OCI-LY3 (cell line): Measurements from ENCODE around the gene ANKFN1.

Experiments
- H2AFZ ChIP-seq: fragments of 200-600, 300-600 bp; shearing (Covaris generic); 2 replicates; pipeline ENCODE4 v1.6.0; 2014; ENCODE audit warnings: antibody characterized with exemption, low read depth, low read length
- H3K27ac ChIP-seq: fragments of 200-600, 300-600 bp; sonication (generic); 2 replicates; pipeline ENCODE4 v1.5.1; 2014; ENCODE audit warnings: mild to moderate bottlenecking, low read length, moderate library complexity, mixed read lengths
- H3K27me3 ChIP-seq: fragments of 200-600, 300-600 bp; sonication (generic); 2 replicates; pipeline ENCODE4 v1.6.1; 2014; ENCODE audit warnings: low read depth, low read length, mixed read lengths
- H3K36me3 ChIP-seq: fragments of 200-600, 300-600 bp; sonication (generic); replicated peaks from 2 replicates; pipeline ENCODE3; 2014; ENCODE audit warnings: low read depth, low read length, mixed read lengths
- H3K4me1 ChIP-seq: fragments of 300-600, 200-600 bp; sonication (generic); 2 replicates; pipeline ENCODE4 v1.6.1; 2014; ENCODE audit warnings: low read length, mixed read lengths
- H3K4me2 ChIP-seq: fragments of 200-600, 300-600 bp; sonication (generic); 2 replicates; pipeline ENCODE4 v1.6.1; 2014; ENCODE audit warnings: low read length, mixed read lengths
- H3K4me3 ChIP-seq: fragments of 300-600, 200-600 bp; sonication (generic); 2 replicates; pipeline ENCODE4 v1.5.1; 2014; ENCODE audit warnings: antibody characterized with exemption, mild to moderate bottlenecking, low read length, moderate library complexity
- H3K79me2 ChIP-seq: fragments of 300-600, 200-600 bp; shearing (Covaris generic); 2 replicates; pipeline ENCODE4 v1.6.1; 2014; ENCODE audit warnings: mild to moderate bottlenecking, low read length, mixed read lengths
- H3K9ac ChIP-seq: fragments of 300-600, 200-600 bp; shearing (Covaris generic); 2 replicates; pipeline ENCODE4 v1.6.0; 2014; ENCODE audit warnings: mild to moderate bottlenecking, low read length, moderate library complexity
- H3K9me3 ChIP-seq: fragments of 200-600, 300-600 bp; shearing (Covaris generic); 2 replicates; pipeline ENCODE4 v1.6.1; 2014; ENCODE audit warnings: low read length, mixed read lengths; ENCODE audit not compliant: insufficient read depth
- H4K20me1 ChIP-seq: fragments of 200-600, 300-600 bp; sonication (generic); 2 replicates; pipeline ENCODE4 v1.6.1; 2016; ENCODE audit warnings: low read length, mixed read lengths; ENCODE audit not compliant: insufficient read depth
- EZH2phosphoT487 ChIP-seq: fragments of 200-600 bp; shearing (Covaris generic); IDR thresholded peaks from 2 replicates; pipeline ENCODE4 v1.6.1; 2018; ENCODE audit warnings: antibody characterized with exemption, mixed run types, low read depth
- TF ChIP-seq, protein P1 (sequence below): fragments of 200-600, 300-600 bp; sonication (generic); IDR thresholded peaks from 2 replicates; pipeline ENCODE4 v1.5.1; 2014; ENCODE audit warnings: antibody characterized with exemption, low read length, low read depth

ANKFN1 gene

DNA sequence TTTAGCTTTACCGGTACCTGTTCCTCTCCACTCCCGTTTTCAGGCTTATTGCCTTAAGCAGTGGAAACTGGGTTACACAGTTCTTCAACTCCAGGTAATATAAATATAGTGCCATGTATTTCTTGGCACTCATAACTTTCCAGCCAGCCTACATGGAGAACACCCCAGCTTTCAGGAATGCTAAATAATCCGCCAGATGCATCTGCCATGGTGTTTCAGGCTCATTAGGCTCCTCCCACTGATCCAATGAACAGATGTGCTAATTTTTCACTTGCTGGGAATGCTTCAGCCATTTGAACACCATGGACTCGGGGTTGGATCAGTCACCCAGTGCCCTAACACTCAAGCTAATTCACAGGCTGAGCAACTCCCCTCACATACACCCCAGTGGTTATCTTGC lies 4.6 kb downstream of the ANKFN1 start:
- no peaks in the 10 kb centered on the region for H3K79me2 ChIP-seq
- no peaks in the 10 kb centered on the region for H3K4me1 ChIP-seq
- no peak overlapping the region for H3K4me2 ChIP-seq
- 0 out of 2 replicates have a peak, but pooled peaks cover 8% of the 10 kb centered on the region for H3K27me3 ChIP-seq
- H4K20me1 ChIP-seq: no peaks in the 10 kb centered on the region
- TF ChIP-seq, protein P1, sequence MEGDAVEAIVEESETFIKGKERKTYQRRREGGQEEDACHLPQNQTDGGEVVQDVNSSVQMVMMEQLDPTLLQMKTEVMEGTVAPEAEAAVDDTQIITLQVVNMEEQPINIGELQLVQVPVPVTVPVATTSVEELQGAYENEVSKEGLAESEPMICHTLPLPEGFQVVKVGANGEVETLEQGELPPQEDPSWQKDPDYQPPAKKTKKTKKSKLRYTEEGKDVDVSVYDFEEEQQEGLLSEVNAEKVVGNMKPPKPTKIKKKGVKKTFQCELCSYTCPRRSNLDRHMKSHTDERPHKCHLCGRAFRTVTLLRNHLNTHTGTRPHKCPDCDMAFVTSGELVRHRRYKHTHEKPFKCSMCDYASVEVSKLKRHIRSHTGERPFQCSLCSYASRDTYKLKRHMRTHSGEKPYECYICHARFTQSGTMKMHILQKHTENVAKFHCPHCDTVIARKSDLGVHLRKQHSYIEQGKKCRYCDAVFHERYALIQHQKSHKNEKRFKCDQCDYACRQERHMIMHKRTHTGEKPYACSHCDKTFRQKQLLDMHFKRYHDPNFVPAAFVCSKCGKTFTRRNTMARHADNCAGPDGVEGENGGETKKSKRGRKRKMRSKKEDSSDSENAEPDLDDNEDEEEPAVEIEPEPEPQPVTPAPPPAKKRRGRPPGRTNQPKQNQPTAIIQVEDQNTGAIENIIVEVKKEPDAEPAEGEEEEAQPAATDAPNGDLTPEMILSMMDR: no peak
- TF ChIP-seq EZH2phosphoT487: no peak
- no peak overlapping the region for H2AFZ ChIP-seq
- H3K27ac ChIP-seq: no peak overlapping the region
- H3K9ac ChIP-seq: no peak overlapping the region
- H3K36me3 ChIP-seq: no peaks in the 10 kb centered on the region
- H3K9me3 ChIP-seq: no peaks in the 10 kb centered on the region
- no peak overlapping the region for H3K4me3 ChIP-seq

DNA sequence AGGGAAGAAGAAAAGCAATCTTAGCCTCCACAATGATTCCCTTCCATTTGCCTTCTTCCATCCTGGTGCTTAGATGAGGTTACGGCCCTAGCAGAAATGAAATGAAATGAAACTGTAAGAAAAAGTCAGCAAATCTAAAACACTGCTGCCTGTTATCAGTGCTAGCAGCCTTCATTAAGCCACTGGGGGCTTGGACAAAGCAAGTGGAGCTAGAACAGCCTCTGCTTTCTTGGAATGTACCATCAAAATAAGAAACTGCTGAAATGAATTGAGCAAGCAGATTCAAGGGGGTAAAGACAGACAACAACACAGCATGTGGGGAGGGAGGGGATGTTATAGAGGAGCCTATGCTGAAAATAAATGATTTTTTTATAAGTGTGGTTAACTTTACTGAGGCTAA lies 5.1 kb downstream of the ANKFN1 start:
- Histone ChIP-seq H3K9me3 (no peaks in the 10 kb centered on the region), H3K9ac (no peak overlapping the region), H3K4me2 (no peak overlapping the region), H2AFZ (no peak overlapping the region), H3K27ac (no peak overlapping the region), H3K36me3 (no peaks in the 10 kb centered on the region), H3K4me3 (no peak overlapping the region), H3K79me2 (no peaks in the 10 kb centered on the region), H3K4me1 (no peaks in the 10 kb centered on the region), H4K20me1 (no peaks in the 10 kb centered on the region), H3K27me3 (0 out of 2 replicates have a peak, but pooled peaks cover 8% of the 10 kb centered on the region)
- TF ChIP-seq, protein P1: no peak
- TF ChIP-seq EZH2phosphoT487: no peak

DNA sequence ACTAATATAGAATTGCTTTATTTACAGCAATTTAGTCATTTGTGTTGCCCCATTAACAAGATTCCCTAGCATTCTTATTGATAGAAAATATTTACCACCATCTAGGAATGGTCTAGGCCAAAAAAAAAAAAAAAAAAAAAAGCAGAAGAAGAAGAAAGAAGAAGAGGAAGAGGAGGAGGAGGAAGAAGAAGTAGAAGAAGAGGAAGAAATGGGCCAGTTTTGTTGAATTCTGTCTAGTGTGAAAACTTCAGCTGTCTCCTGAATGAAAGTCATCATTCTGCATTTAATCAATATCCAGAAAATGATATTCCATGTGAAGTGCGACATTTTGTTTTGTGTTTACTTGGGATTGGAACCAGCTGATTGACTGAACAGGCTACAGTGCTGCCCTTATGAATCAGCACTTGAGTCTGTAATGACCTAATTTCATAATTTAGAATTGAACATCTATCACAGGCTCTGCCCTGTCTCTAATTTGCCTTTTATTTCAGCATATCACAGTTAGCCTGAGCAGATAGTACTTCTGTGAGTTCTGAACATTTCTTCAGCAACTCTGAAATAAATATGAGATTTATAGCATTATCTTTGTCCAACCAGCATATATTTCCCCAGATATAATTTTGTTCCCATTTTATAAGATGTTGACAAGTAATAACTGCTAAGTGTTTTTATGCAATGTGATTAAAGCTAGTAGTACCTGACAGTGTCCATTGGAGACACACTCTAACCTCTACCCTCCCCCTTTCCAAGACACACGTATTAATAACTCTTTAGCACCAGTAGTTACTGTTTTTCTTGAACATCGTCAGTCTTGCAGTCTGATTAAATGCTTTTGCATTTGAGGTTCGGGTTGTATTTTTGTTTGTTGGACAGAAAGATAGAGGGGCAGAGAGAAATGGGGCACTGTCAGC lies 5.9 kb downstream of the ANKFN1 start:
- no peaks in the 10 kb centered on the region for H3K9me3 ChIP-seq
- no peaks in the 10 kb centered on the region for H3K79me2 ChIP-seq
- no peak overlapping the region for H3K4me2 ChIP-seq
- H2AFZ ChIP-seq: no peak overlapping the region
- no peak overlapping the region for H3K4me3 ChIP-seq
- H3K4me1 ChIP-seq: no peaks in the 10 kb centered on the region
- TF ChIP-seq, protein P1: no peak
- no peak for TF ChIP-seq EZH2phosphoT487
- 0 out of 2 replicates have a peak, but pooled peaks cover 10% of the 10 kb centered on the region for H3K27me3 ChIP-seq
- H3K9ac ChIP-seq: no peak overlapping the region
- H4K20me1 ChIP-seq: no peaks in the 10 kb centered on the region
- H3K36me3 ChIP-seq: no peaks in the 10 kb centered on the region
- no peak overlapping the region for H3K27ac ChIP-seq

DNA sequence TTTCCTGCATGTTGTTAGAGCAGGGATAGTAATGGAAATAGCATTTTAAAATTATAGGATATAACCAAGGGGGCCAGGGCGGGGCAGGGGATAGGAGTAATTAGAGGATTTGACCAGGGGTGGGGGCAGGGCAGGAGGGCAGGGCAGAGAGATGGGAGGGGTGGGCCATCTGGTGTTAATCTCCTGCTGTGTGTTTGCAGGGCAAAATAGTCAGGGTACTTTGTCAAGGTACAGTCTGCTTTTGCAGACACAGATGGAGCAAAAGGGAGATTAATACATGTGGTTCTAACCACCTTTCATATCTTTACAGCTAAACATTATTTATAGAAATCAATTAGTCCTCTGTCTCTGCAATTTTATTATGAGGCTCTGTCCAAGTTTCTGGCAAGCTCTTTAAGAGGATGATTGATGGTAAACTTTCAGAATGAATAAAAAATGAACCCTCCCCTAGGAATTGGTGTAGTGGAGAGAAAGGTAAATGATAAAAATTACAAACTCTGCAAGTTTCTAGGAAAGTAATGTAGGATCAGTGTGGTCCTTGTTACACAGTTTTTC lies 6.6 kb downstream of the ANKFN1 start:
- no peak overlapping the region for H2AFZ ChIP-seq
- H4K20me1 ChIP-seq: no peaks in the 10 kb centered on the region
- H3K27me3 ChIP-seq: 0 out of 2 replicates have a peak, but pooled peaks cover 13% of the 10 kb centered on the region
- H3K4me1 ChIP-seq: no peaks in the 10 kb centered on the region
- H3K36me3 ChIP-seq: no peaks in the 10 kb centered on the region
- H3K9ac ChIP-seq: no peak overlapping the region
- no peak for TF ChIP-seq EZH2phosphoT487
- TF ChIP-seq, protein P1: no peak
- H3K27ac ChIP-seq: no peak overlapping the region
- no peak overlapping the region for H3K4me3 ChIP-seq
- H3K79me2 ChIP-seq: no peaks in the 10 kb centered on the region
- no peak overlapping the region for H3K4me2 ChIP-seq
- no peaks in the 10 kb centered on the region for H3K9me3 ChIP-seq
